Activated CD4-positive, alpha-beta memory T cell treated with anti-CD3 and anti-CD28 coated beads for 36 hours (primary cell): ENCODE results near the gene RHOA. TPM values are rescaled to one million over a fixed set of nuclear protein-coding genes. Genes with fewer than 3 reads are reported as not detected.
"Not testable (repeated sequence)": the region's sequence is repeated elsewhere in the genome, so short reads cannot be mapped to it uniquely, and the experiment has no call there.

Experiments used
- CTCF ChIA-PET: fragments of 350-600 bp; sonication (Branson Sonifier 250); formaldehyde crosslinking; loops from one replicate; lab custom pipeline; 2021; ENCODE audit warnings: antibody characterized with exemption, inconsistent platforms; lab: Charles Lee
- POLR2A ChIA-PET: fragments of 350-600 bp; sonication (Branson Sonifier 250); formaldehyde crosslinking; loops from one replicate; lab custom pipeline; 2021; ENCODE audit warnings: antibody characterized with exemption; lab: Charles Lee
- DNase-seq: peaks from one replicate; pipeline ENCODE4 v3.0.0-alpha.2; 2020
- H3K27ac Mint-ChIP-seq: one replicate; pipeline ENCODE4 v1.8.0; 2021; ENCODE audit warnings: mixed read lengths
- H3K27me3 Mint-ChIP-seq: one replicate; pipeline ENCODE4 v1.8.0; 2021; ENCODE audit warnings: mixed read lengths
- H3K36me3 Mint-ChIP-seq: one replicate; pipeline ENCODE4 v1.8.0; 2021; ENCODE audit warnings: mixed read lengths
- H3K4me1 Mint-ChIP-seq: one replicate; pipeline ENCODE4 v1.8.0; 2021; ENCODE audit warnings: low read depth, mixed read lengths
- H3K4me3 Mint-ChIP-seq: one replicate; pipeline ENCODE4 v1.8.0; 2021; ENCODE audit warnings: mild to moderate bottlenecking, mixed read lengths
- H3K9me3 Mint-ChIP-seq: one replicate; pipeline ENCODE4 v1.8.0; 2021; ENCODE audit warnings: mixed read lengths
- intact Hi-C: fragments of 100-400 bp; cut with micrococcal nuclease; formaldehyde crosslinking; loops from one replicate; pipeline ENCODE4 v1.15.1; 2023
- total RNA-seq, 2 experiments: library from RNA; stranded (reverse); gene quantifications; one replicate each; pipeline ENCODE4 v1.2.3, GENCODE V29; 2021

RHOA gene
- total RNA-seq, 2 experiments from 2014 or later: 497 to 514 TPM

GRCh38 chr3:49359623-49360022 is 52.2 kb downstream of the RHOA start:
- Mint-ChIP-seq H3K27ac (peak overlapping the region; percentile 90), H3K4me1 (peaks cover 22% of the 10 kb centered on the region), H3K9me3 (no peaks in the 10 kb centered on the region), H3K36me3 (peaks cover 44% of the 10 kb centered on the region), H3K27me3 (no peaks in the 10 kb centered on the region), H3K4me3 (peak overlapping the region; percentile 95)
- ChIA-PET POLR2A (interaction anchor here (1.1 to 3.4 kb wide), 6 partner anchors 10 to 441 kb away, joined by 3 to 34 read pairs (median 6); partner anchors contain the start of genes ARIH2, RHOA, TCTA and USP4), CTCF (interaction anchor here (1.3 to 5.9 kb wide), 3 partner anchors 20 to 90 kb away, joined by 3 to 39 read pairs (median 7); partner anchors contain the start of genes NICN1 and USP4)
- intact Hi-C loops: loop anchor here (5.0 kb wide), 1 partner anchor 88 kb away; no protein-coding TSS in a partner anchor
- no peak for DNase-seq

GRCh38 chr3:49358884-49359225 is 52.9 kb downstream of the RHOA start:
- Mint-ChIP-seq H3K36me3 (peaks cover 47% of the 10 kb centered on the region), H3K27ac (peak overlapping the region; percentile 90), H3K27me3 (no peaks in the 10 kb centered on the region), H3K4me1 (peaks cover 22% of the 10 kb centered on the region), H3K4me3 (peak overlapping the region; percentile 95), H3K9me3 (no peaks in the 10 kb centered on the region)
- no peak for DNase-seq
- intact Hi-C loops: loop anchor here (1.0 to 5.0 kb wide), 3 partner anchors 19 to 88 kb away; partner anchors contain the start of genes TCTA and USP4
- CTCF ChIA-PET: interaction anchor here (0.6 to 5.9 kb wide), 7 partner anchors 8 to 188 kb away, joined by 3 to 39 read pairs (median 5); partner anchors contain the start of genes KLHDC8B, NICN1 and USP4
- POLR2A ChIA-PET: interaction anchor here (1.1 to 3.4 kb wide), 7 partner anchors 10 to 440 kb away, joined by 3 to 34 read pairs (median 5); partner anchors contain the start of genes ARIH2, RHOA, TCTA and USP4

GRCh38 chr3:49358217-49358883 is 53.4 kb downstream of the RHOA start, which contains the start of gene GPX1:
Gene GPX1, minus strand, starts transcription at chr3:49358353. Its CDS starts 75 bp downstream, at chr3:49358278.
- H3K4me3 Mint-ChIP-seq: peak within 1 kb of the TSS; percentile 95
- H3K27me3 Mint-ChIP-seq: no peaks in the 10 kb centered on the region
- peak within 1 kb of the TSS; percentile 92 for H3K27ac Mint-ChIP-seq
- peak; percentile 92 for DNase-seq
- H3K36me3 Mint-ChIP-seq: peaks cover 47% of the 10 kb centered on the region
- peaks cover 22% of the 10 kb centered on the region for H3K4me1 Mint-ChIP-seq
- intact Hi-C loops: loop anchor here (1.0 to 5.0 kb wide), 3 partner anchors 18 to 89 kb away; partner anchors contain the start of genes TCTA and USP4
- ChIA-PET POLR2A (interaction anchor here (1.1 to 3.4 kb wide), 8 partner anchors 11 to 440 kb away, joined by 3 to 34 read pairs (median 4); partner anchors contain the start of genes ARIH2, RHOA, TCTA and USP4), CTCF (interaction anchor here (0.6 to 5.9 kb wide), 8 partner anchors 9 to 187 kb away, joined by 3 to 39 read pairs (median 4); partner anchors contain the start of genes KLHDC8B, NICN1 and USP4)
- H3K9me3 Mint-ChIP-seq: no peaks in the 10 kb centered on the region

GRCh38 chr3:49357443-49358216 is 54.1 kb downstream of the RHOA start:
- DNase-seq: peak; percentile 63
- H3K27me3 Mint-ChIP-seq, H3K9me3 Mint-ChIP-seq: not testable (repeated sequence)
- H3K4me3 Mint-ChIP-seq: peak overlapping the region; percentile 95
- H3K27ac Mint-ChIP-seq: peak overlapping the region; percentile 92
- CTCF ChIA-PET: interaction anchor here (1.1 to 5.9 kb wide), 3 partner anchors 18 to 187 kb away, joined by 4 to 39 read pairs (median 6); partner anchors contain the start of genes KLHDC8B and USP4
- POLR2A ChIA-PET: interaction anchor here (1.1 to 3.4 kb wide), 6 partner anchors 13 to 113 kb away, joined by 3 to 34 read pairs (median 4); partner anchors contain the start of genes RHOA, TCTA and USP4
- peaks cover 46% of the 10 kb centered on the region for H3K36me3 Mint-ChIP-seq
- intact Hi-C loops: loop anchor here (1.0 to 5.0 kb wide), 3 partner anchors 17 to 90 kb away; partner anchors contain the start of genes TCTA and USP4
- H3K4me1 Mint-ChIP-seq: peaks cover 25% of the 10 kb centered on the region

- H3K4me1 Mint-ChIP-seq: peaks cover 28% of the 10 kb centered on the region
- ChIA-PET POLR2A (interaction anchor here (1.1 to 3.4 kb wide), 3 partner anchors 18 to 114 kb away, joined by 3 to 34 read pairs (median 3); partner anchors contain the start of gene USP4), CTCF (interaction anchor here (1.1 to 5.9 kb wide), 3 partner anchors 17 to 186 kb away, joined by 4 to 39 read pairs (median 6); partner anchors contain the start of genes KLHDC8B and USP4)
- H3K4me3 Mint-ChIP-seq: peak overlapping the region; percentile 95
- not testable (repeated sequence) for DNase-seq, H3K27me3 Mint-ChIP-seq, H3K9me3 Mint-ChIP-seq
- intact Hi-C loops: loop anchor here (5.0 kb wide), 1 partner anchor 90 kb away; no protein-coding TSS in a partner anchor
- peaks cover 40% of the 10 kb centered on the region for H3K36me3 Mint-ChIP-seq
- peak overlapping the region; percentile 92 for H3K27ac Mint-ChIP-seq
Observed at GRCh38 chr3:49357095-49357442, 54.7 kb downstream of the RHOA start.

- intact Hi-C loops: no loop called here
- POLR2A ChIA-PET: interaction anchor here (2.0 kb wide), 1 partner anchor 13 kb away, joined by 7 read pairs; the partner anchor contains the start of gene USP4
- no peaks in the 10 kb centered on the region for H3K9me3 Mint-ChIP-seq
- peaks cover 21% of the 10 kb centered on the region for H3K4me1 Mint-ChIP-seq
- no peak for DNase-seq
- H3K27me3 Mint-ChIP-seq: no peaks in the 10 kb centered on the region
- no peak overlapping the region for H3K27ac Mint-ChIP-seq
- CTCF ChIA-PET: interaction anchor here (0.6 to 1.6 kb wide), 2 partner anchors 13 to 55 kb away, joined by 4 to 13 read pairs; partner anchors contain the start of gene USP4
- no peak overlapping the region for H3K4me3 Mint-ChIP-seq
- H3K36me3 Mint-ChIP-seq: peaks cover 19% of the 10 kb centered on the region
Observed at GRCh38 chr3:49352890-49353421, 58.8 kb downstream of the RHOA start.

- H3K36me3 Mint-ChIP-seq: peaks cover 15% of the 10 kb centered on the region
- H3K9me3 Mint-ChIP-seq: no peaks in the 10 kb centered on the region
- H3K27me3 Mint-ChIP-seq: no peaks in the 10 kb centered on the region
- H3K4me3 Mint-ChIP-seq: no peak overlapping the region
- no peak overlapping the region for H3K27ac Mint-ChIP-seq
- POLR2A ChIA-PET: interaction anchor here (2.0 kb wide), 1 partner anchor 12 kb away, joined by 7 read pairs; the partner anchor contains the start of gene USP4
- intact Hi-C loops: no loop called here
- CTCF ChIA-PET: interaction anchor here (1.0 to 1.6 kb wide), 2 partner anchors 12 to 97 kb away, joined by 3 to 13 read pairs; partner anchors contain the start of gene USP4
- H3K4me1 Mint-ChIP-seq: peaks cover 21% of the 10 kb centered on the region
- DNase-seq: no peak
Observed at GRCh38 chr3:49352281-49352680, 59.5 kb downstream of the RHOA start.

- intact Hi-C loops: no loop called here
- Mint-ChIP-seq H3K4me3 (no peak overlapping the region), H3K4me1 (peaks cover 20% of the 10 kb centered on the region), H3K36me3 (peaks cover 12% of the 10 kb centered on the region), H3K9me3 (no peaks in the 10 kb centered on the region), H3K27ac (peak overlapping the region; percentile 71), H3K27me3 (no peaks in the 10 kb centered on the region)
- POLR2A ChIA-PET: interaction anchor here (1.2 to 2.0 kb wide), 2 partner anchors 12 to 58 kb away, joined by 4 to 7 read pairs; partner anchors contain the start of gene USP4
- no peak for DNase-seq
- CTCF ChIA-PET: interaction anchor here (0.8 to 1.6 kb wide), 3 partner anchors 11 to 98 kb away, joined by 3 to 13 read pairs (median 3); partner anchors contain the start of gene USP4
Observed at GRCh38 chr3:49351521-49352011, 60.2 kb downstream of the RHOA start.

- no peak overlapping the region for H3K4me3 Mint-ChIP-seq
- ChIA-PET CTCF (interaction anchor here (2.2 kb wide), 1 partner anchor 10 kb away, joined by 8 read pairs; the partner anchor contains the start of gene USP4), POLR2A (no interaction called here)
- H3K36me3 Mint-ChIP-seq: peaks cover 2% of the 10 kb centered on the region
- H3K27ac Mint-ChIP-seq: no peak overlapping the region
- intact Hi-C loops: loop anchor here (10.0 kb wide), 2 partner anchors 255 to 325 kb away; partner anchors contain the start of genes IMPDH2, NDUFAF3 and QRICH1
- DNase-seq: no peak
- H3K9me3 Mint-ChIP-seq: no peaks in the 10 kb centered on the region
- no peaks in the 10 kb centered on the region for H3K27me3 Mint-ChIP-seq
- peaks cover 22% of the 10 kb centered on the region for H3K4me1 Mint-ChIP-seq
Observed at GRCh38 chr3:49349348-49350114, 62.2 kb downstream of the RHOA start.

- POLR2A ChIA-PET, H3K27ac Mint-ChIP-seq, DNase-seq, H3K4me3 Mint-ChIP-seq, H3K27me3 Mint-ChIP-seq, CTCF ChIA-PET, H3K9me3 Mint-ChIP-seq, H3K36me3 Mint-ChIP-seq: not testable (repeated sequence)
- intact Hi-C loops: loop anchor here (10.0 kb wide), 2 partner anchors 254 to 324 kb away; partner anchors contain the start of genes IMPDH2, NDUFAF3 and QRICH1
- H3K4me1 Mint-ChIP-seq: peaks cover 24% of the 10 kb centered on the region
Observed at GRCh38 chr3:49348361-49348760, 63.4 kb downstream of the RHOA start.
